Measurements from ENCODE around the gene PARVG. TPM values are rescaled to one million over a fixed set of nuclear protein-coding genes. Genes with fewer than 3 reads are reported as not detected.
"Not testable (repeated sequence)": the region's sequence is repeated elsewhere in the genome, so short reads cannot be mapped to it uniquely, and the experiment has no call there.

PARVG gene
- polyA plus RNA-seq, 2 of the 4 experiments (the other 2 are of a cell fraction): not detected

DNA sequence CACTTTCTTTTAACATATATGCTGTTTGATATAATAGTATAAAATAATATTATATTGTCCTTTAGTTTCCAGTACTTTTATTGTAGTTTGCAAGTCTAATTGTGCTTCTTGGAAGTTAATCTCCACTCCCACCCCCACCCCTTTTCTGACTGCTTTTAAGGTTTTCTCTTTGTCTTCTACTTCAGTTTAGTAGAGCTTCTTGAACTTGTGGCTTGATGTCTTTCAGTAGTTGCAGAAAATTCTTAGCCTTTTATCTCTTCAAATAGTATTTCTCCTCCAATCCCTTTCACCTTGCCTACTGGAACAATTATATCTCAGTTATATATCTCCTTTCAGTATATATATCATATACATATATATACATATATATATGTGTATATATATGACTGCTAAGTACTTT, 56.6 kb downstream of the PARVG start:
- DNase-seq (ENCODE audit: low read depth in 1 of 2, low spot score in 1 of 2) (no peak), FAIRE-seq (no peak), ATAC-seq (no peak)
- Histone ChIP-seq H3K27ac (no peak overlapping the region), H3K4me3 (no peak overlapping the region), H3K9me3 (no peaks in the 10 kb centered on the region), H3K4me2 (no peak overlapping the region), H3K4me1 (no peaks in the 10 kb centered on the region)
- TF ChIP-seq TP53 (CRISPR knock-in tag; IDR thresholded peaks at IDR 0.05) (no peak), CHD2 (IDR thresholded peaks at IDR 0.05; ENCODE audit: low read length, partially characterized antibody) (no peak), RNF2 (IDR thresholded peaks at IDR 0.05; ENCODE audit: borderline replicate concordance, low read depth) (no peak), RARB (CRISPR knock-in tag; IDR thresholded peaks at IDR 0.05) (no peak), FOSL2 (IDR thresholded peaks at IDR 0.05) (no peak), FOSL2 (CRISPR knock-in tag; IDR thresholded peaks at IDR 0.05) (no peak), ZC3H11A (IDR thresholded peaks at IDR 0.05) (no peak), KDM5A (IDR thresholded peaks at IDR 0.05) (no peak), HOXA7 (CRISPR knock-in tag; IDR thresholded peaks at IDR 0.05) (no peak), NR3C1 (IDR thresholded peaks at IDR 0.05) (no peak), ELK1 (IDR thresholded peaks at IDR 0.05; ENCODE audit: low read depth, low read length) (no peak), JUNB (IDR thresholded peaks at IDR 0.05) (no peak), MAFK (IDR thresholded peaks at IDR 0.05; ENCODE audit: partially characterized antibody) (no peak)
- TF ChIP-seq, protein P1, sequence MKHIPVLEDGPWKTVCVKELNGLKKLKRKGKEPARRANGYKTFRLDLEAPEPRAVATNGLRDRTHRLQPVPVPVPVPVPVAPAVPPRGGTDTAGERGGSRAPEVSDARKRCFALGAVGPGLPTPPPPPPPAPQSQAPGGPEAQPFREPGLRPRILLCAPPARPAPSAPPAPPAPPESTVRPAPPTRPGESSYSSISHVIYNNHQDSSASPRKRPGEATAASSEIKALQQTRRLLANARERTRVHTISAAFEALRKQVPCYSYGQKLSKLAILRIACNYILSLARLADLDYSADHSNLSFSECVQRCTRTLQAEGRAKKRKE (CRISPR knock-in tag; IDR thresholded peaks at IDR 0.05; ENCODE audit: low read depth): no peak
- POLR2A ChIA-PET: no interaction called here
- CTCF ChIA-PET: no interaction called here

DNA sequence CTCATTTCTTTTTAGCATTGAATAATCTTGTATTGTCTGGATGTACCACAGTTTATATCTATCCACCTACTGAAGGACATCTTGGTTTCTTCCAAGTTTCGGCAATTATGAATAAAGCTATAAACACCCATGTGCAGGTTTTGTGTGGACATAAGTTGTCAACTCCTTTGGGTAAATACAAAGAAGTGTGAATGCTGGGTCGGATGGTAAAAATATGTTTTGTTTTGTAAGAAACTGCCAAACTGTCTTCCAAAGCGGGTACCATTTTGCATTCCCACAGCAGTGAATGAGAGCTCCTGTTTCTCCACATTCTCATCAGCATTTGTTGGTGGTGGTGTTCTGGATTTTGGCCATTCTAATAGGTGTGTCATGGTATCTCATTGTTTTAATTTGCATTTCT, 60.4 kb downstream of the PARVG start:
- CTCF ChIA-PET; H3K4me1 ChIP-seq; DNase-seq (ENCODE audit: low read depth in 1 of 2, low spot score in 1 of 2); ATAC-seq; H3K27ac ChIP-seq; H3K4me3 ChIP-seq; FAIRE-seq; POLR2A ChIA-PET; H3K9me3 ChIP-seq; H3K4me2 ChIP-seq: not testable (repeated sequence)
- WGBS (ENCODE audit: missing lambda C conversion rate): 56% methylated on average over 3 of the region's 3 CpGs

GRCh38 chr22:44242946-44243724, 62.4 kb downstream of the PARVG start:
- no peak for TF ChIP-seq SMC3 (IDR thresholded peaks at IDR 0.05)
- no peak for TF ChIP-seq CHD2 (IDR thresholded peaks at IDR 0.05; ENCODE audit: low read length, partially characterized antibody)
- TF ChIP-seq TFCP2L1 (CRISPR knock-in tag; IDR thresholded peaks at IDR 0.05): no peak
- TF ChIP-seq, protein P2, sequence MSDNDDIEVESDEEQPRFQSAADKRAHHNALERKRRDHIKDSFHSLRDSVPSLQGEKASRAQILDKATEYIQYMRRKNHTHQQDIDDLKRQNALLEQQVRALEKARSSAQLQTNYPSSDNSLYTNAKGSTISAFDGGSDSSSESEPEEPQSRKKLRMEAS (IDR thresholded peaks at IDR 0.05): no peak
- no peak for TF ChIP-seq MAZ (IDR thresholded peaks at IDR 0.05; ENCODE audit: borderline replicate concordance, low read depth, low read length)
- TF ChIP-seq KDM5A (IDR thresholded peaks at IDR 0.05): no peak
- TF ChIP-seq ELK1 (IDR thresholded peaks at IDR 0.05; ENCODE audit: low read depth, low read length): no peak
- TF ChIP-seq HES2 (IDR thresholded peaks at IDR 0.05): no peak
- no peak for TF ChIP-seq SREBF2 (IDR thresholded peaks at IDR 0.05)
- TF ChIP-seq EP300 (IDR thresholded peaks at IDR 0.05): no peak
- TF ChIP-seq, protein P3, sequence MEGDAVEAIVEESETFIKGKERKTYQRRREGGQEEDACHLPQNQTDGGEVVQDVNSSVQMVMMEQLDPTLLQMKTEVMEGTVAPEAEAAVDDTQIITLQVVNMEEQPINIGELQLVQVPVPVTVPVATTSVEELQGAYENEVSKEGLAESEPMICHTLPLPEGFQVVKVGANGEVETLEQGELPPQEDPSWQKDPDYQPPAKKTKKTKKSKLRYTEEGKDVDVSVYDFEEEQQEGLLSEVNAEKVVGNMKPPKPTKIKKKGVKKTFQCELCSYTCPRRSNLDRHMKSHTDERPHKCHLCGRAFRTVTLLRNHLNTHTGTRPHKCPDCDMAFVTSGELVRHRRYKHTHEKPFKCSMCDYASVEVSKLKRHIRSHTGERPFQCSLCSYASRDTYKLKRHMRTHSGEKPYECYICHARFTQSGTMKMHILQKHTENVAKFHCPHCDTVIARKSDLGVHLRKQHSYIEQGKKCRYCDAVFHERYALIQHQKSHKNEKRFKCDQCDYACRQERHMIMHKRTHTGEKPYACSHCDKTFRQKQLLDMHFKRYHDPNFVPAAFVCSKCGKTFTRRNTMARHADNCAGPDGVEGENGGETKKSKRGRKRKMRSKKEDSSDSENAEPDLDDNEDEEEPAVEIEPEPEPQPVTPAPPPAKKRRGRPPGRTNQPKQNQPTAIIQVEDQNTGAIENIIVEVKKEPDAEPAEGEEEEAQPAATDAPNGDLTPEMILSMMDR (IDR thresholded peaks at IDR 0.05): no peak
- no peak for TF ChIP-seq RNF2 (IDR thresholded peaks at IDR 0.05; ENCODE audit: borderline replicate concordance, low read depth)
- no peak for TF ChIP-seq MYC (IDR thresholded peaks at IDR 0.05; ENCODE audit: borderline replicate concordance, low read length)
- no peak for TF ChIP-seq PHF8 (IDR thresholded peaks at IDR 0.05; ENCODE audit: borderline replicate concordance, low read depth)
- TF ChIP-seq JUNB (IDR thresholded peaks at IDR 0.05): no peak
- TF ChIP-seq KDM1A (IDR thresholded peaks at IDR 0.05; ENCODE audit: low read depth): no peak
- no peak for TF ChIP-seq BCL3 (IDR thresholded peaks at IDR 0.05)
- H3K4me1 ChIP-seq: no peaks in the 10 kb centered on the region
- WGBS (ENCODE audit: missing lambda C conversion rate): 65% methylated on average over 5 of the region's 17 CpGs
- H3K9me3 ChIP-seq: no peaks in the 10 kb centered on the region
- CTCF ChIA-PET: no interaction called here
- no peak overlapping the region for H3K27ac ChIP-seq
- H3K4me3 ChIP-seq: no peak overlapping the region
- ATAC-seq (no peak), DNase-seq (ENCODE audit: low read depth in 1 of 2, low spot score in 1 of 2) (no peak), FAIRE-seq (no peak)
- POLR2A ChIA-PET: no interaction called here
- no peak overlapping the region for H3K4me2 ChIP-seq

Measured in A549 (cell line).